Panc1 (cell line): ENCODE results near the gene MLLT3.

ENCODE experiments used
- POLR2AphosphoS5 ChIP-seq: IDR thresholded peaks from 2 replicates; pipeline ENCODE4 v1.6.1; 2012; ENCODE audit warnings: mild to moderate bottlenecking, low read depth, low read length, moderate library complexity
- TF ChIP-seq, protein P1 (sequence below): fragments of 450-650 bp; IDR thresholded peaks from 2 replicates; pipeline ENCODE4 v1.5.1; 2017; ENCODE audit warnings: mild to moderate bottlenecking
- TF ChIP-seq, protein P2 (sequence below), 2 experiments: IDR thresholded peaks; 2 replicates each; pipeline ENCODE4 v1.6.1; 2011 to 2012; ENCODE audit warnings: low read depth in 2 of 2, control low read depth in 1 of 2, low read length in 1 of 2, mild to moderate bottlenecking in 1 of 2, moderate library complexity in 1 of 2; ENCODE audit not compliant: insufficient read depth in 1 of 2

DNA sequence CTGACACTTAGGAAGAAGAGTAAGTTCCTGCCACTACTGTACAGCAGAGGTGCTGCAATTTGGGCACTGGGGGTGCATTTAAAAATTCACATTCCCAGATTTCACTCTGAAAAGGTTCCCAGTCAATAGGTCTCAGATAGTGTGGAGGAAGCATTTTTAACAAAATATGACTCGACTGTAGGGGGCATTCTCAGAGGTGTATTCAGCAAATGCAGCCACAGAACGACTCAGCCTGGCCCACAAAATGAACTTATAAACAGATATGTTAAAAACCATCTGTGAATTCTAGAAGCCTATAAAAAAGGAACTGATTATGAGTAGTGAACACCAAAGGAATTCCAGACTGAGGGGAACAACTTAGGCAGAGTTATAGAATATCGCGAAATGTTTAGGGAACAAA, 31.1 kb downstream of the MLLT3 start:
- TF ChIP-seq POLR2AphosphoS5: no peak
- TF ChIP-seq, protein P1, sequence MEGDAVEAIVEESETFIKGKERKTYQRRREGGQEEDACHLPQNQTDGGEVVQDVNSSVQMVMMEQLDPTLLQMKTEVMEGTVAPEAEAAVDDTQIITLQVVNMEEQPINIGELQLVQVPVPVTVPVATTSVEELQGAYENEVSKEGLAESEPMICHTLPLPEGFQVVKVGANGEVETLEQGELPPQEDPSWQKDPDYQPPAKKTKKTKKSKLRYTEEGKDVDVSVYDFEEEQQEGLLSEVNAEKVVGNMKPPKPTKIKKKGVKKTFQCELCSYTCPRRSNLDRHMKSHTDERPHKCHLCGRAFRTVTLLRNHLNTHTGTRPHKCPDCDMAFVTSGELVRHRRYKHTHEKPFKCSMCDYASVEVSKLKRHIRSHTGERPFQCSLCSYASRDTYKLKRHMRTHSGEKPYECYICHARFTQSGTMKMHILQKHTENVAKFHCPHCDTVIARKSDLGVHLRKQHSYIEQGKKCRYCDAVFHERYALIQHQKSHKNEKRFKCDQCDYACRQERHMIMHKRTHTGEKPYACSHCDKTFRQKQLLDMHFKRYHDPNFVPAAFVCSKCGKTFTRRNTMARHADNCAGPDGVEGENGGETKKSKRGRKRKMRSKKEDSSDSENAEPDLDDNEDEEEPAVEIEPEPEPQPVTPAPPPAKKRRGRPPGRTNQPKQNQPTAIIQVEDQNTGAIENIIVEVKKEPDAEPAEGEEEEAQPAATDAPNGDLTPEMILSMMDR: no peak
- TF ChIP-seq, protein P2, sequence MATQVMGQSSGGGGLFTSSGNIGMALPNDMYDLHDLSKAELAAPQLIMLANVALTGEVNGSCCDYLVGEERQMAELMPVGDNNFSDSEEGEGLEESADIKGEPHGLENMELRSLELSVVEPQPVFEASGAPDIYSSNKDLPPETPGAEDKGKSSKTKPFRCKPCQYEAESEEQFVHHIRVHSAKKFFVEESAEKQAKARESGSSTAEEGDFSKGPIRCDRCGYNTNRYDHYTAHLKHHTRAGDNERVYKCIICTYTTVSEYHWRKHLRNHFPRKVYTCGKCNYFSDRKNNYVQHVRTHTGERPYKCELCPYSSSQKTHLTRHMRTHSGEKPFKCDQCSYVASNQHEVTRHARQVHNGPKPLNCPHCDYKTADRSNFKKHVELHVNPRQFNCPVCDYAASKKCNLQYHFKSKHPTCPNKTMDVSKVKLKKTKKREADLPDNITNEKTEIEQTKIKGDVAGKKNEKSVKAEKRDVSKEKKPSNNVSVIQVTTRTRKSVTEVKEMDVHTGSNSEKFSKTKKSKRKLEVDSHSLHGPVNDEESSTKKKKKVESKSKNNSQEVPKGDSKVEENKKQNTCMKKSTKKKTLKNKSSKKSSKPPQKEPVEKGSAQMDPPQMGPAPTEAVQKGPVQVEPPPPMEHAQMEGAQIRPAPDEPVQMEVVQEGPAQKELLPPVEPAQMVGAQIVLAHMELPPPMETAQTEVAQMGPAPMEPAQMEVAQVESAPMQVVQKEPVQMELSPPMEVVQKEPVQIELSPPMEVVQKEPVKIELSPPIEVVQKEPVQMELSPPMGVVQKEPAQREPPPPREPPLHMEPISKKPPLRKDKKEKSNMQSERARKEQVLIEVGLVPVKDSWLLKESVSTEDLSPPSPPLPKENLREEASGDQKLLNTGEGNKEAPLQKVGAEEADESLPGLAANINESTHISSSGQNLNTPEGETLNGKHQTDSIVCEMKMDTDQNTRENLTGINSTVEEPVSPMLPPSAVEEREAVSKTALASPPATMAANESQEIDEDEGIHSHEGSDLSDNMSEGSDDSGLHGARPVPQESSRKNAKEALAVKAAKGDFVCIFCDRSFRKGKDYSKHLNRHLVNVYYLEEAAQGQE (IDR thresholded peaks at IDR 0.05; ENCODE audit: insufficient read depth in 1 of 2, low read depth in 2 of 2, low read length in 1 of 2): no peak
